Measurements from ENCODE around the gene PIEZO2. TPM values are rescaled to one million over a fixed set of nuclear protein-coding genes. Genes with fewer than 3 reads are reported as not detected.

The PIEZO2 gene
- total RNA-seq, 3 donors from 2014 or later (not counting 1 experiment from before 2014, with no cell fraction given) = not detected

DNA sequence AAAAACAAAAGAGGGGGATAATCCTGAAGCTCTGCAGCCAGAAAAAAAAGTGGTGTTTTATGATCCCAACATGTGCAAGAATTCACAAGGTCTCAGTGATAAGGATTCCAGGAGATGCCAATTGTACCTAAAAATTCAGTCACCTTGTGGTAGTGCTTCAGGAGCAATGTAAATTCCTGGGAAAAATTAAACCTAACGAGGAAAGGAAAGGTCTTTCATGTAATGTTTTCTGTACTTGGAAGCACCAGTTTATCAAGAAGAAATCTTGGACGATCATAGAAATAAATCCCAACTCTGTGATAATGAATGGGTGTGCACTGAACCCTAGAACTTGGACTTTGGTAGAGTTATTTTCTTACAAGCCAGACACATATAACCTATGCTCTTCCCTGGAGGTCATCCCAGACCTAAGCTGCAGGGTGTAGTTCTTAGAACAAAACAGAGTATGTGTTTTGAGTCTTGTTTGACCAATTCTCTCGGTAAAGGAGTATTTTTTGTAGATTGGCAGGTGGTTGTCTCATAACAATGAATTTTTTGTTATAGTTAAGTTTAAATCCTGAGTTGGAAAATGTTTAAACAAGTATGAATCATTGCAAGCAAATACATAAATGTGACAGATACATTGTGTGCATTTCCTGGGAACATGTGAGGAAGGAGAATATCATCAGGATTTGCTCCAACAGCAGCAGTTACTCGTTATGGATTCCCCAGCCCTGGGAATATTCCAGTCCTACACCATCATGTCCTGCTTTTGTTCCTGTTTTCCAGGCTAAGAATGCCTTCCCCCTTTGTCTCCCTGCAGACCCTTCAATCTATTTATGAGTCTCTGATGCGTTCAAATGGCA, 399.0 kb downstream of the PIEZO2 start:
- no peaks in the 10 kb centered on the region for H3K4me1 ChIP-seq (ENCODE audit: control insufficient read depth, insufficient read depth, low read length)
- H3K27me3 Mint-ChIP-seq (ENCODE audit: low read depth in 2 of 2) = no peaks in the 10 kb centered on the region
- H3K36me3 Mint-ChIP-seq = no peaks in the 10 kb centered on the region
- TF ChIP-seq, protein P1, sequence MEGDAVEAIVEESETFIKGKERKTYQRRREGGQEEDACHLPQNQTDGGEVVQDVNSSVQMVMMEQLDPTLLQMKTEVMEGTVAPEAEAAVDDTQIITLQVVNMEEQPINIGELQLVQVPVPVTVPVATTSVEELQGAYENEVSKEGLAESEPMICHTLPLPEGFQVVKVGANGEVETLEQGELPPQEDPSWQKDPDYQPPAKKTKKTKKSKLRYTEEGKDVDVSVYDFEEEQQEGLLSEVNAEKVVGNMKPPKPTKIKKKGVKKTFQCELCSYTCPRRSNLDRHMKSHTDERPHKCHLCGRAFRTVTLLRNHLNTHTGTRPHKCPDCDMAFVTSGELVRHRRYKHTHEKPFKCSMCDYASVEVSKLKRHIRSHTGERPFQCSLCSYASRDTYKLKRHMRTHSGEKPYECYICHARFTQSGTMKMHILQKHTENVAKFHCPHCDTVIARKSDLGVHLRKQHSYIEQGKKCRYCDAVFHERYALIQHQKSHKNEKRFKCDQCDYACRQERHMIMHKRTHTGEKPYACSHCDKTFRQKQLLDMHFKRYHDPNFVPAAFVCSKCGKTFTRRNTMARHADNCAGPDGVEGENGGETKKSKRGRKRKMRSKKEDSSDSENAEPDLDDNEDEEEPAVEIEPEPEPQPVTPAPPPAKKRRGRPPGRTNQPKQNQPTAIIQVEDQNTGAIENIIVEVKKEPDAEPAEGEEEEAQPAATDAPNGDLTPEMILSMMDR (IDR thresholded peaks at IDR 0.05) = no peak
- no peaks in the 10 kb centered on the region for H3K9me3 ChIP-seq (ENCODE audit: control insufficient read depth, insufficient read depth, low read length)
- H3K27me3 ChIP-seq (ENCODE audit: control insufficient read depth, insufficient read depth, low read length) = no peaks in the 10 kb centered on the region
- no peak overlapping the region for H3K4me3 ChIP-seq (ENCODE audit: low read length)
- no peaks in the 10 kb centered on the region for H3K9me3 Mint-ChIP-seq
- no peaks in the 10 kb centered on the region for H3K36me3 ChIP-seq (ENCODE audit: control insufficient read depth, insufficient read depth, low read length)
- no peaks in the 10 kb centered on the region for H3K4me1 Mint-ChIP-seq
- intact Hi-C loops (cut with micrococcal nuclease) = no loop called here
- no peak overlapping the region for H3K27ac ChIP-seq (ENCODE audit: low read length)
- 66% methylated on average over 5 of the region's 5 CpGs for WGBS (ENCODE audit: insufficient coverage)
- ATAC-seq = no peak
- H3K4me3 Mint-ChIP-seq = no peak overlapping the region
- DNase-seq = no peak
- H3K27ac Mint-ChIP-seq = no peak overlapping the region

DNA sequence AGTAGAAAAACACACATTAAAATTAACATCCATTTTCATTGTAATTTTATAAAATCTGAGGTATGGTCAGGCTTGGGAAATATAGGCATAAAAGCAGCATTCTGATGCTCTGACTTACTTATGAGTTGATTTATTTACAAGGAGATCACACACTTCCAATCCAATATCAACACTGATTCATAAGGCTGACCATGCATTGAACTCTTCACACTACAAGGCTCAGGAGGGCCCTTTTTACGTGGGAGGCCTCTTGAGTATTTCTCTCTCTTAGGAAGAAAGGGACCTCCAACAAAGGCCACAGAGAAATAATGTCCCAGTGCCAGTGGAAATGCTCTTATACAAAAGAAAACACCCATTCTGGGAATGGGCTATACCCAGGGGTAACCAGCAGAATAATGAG, 400.7 kb downstream of the PIEZO2 start:
- intact Hi-C loops (cut with micrococcal nuclease) = no loop called here
- no peak overlapping the region for H3K4me3 ChIP-seq (ENCODE audit: low read length)
- Mint-ChIP-seq H3K4me3 (no peak overlapping the region), H3K9me3 (no peaks in the 10 kb centered on the region), H3K27me3 (ENCODE audit: low read depth in 2 of 2) (no peaks in the 10 kb centered on the region), H3K27ac (no peak overlapping the region), H3K4me1 (no peaks in the 10 kb centered on the region), H3K36me3 (no peaks in the 10 kb centered on the region)
- no peak for DNase-seq
- ATAC-seq = no peak
- H3K27ac ChIP-seq (ENCODE audit: low read length) = no peak overlapping the region
- WGBS (ENCODE audit: insufficient coverage) = no CpG with 5 or more reads among the region's 1 CpG
- no peaks in the 10 kb centered on the region for H3K4me1 ChIP-seq (ENCODE audit: control insufficient read depth, insufficient read depth, low read length)
- H3K36me3 ChIP-seq (ENCODE audit: control insufficient read depth, insufficient read depth, low read length) = no peaks in the 10 kb centered on the region
- TF ChIP-seq, protein P1 (IDR thresholded peaks at IDR 0.05) = no peak
- H3K27me3 ChIP-seq (ENCODE audit: control insufficient read depth, insufficient read depth, low read length) = no peaks in the 10 kb centered on the region
- no peaks in the 10 kb centered on the region for H3K9me3 ChIP-seq (ENCODE audit: control insufficient read depth, insufficient read depth, low read length)

- no peaks in the 10 kb centered on the region for H3K27me3 ChIP-seq (ENCODE audit: control insufficient read depth, insufficient read depth, low read length)
- TF ChIP-seq, protein P1 (IDR thresholded peaks at IDR 0.05) = no peak
- no peak overlapping the region for H3K4me3 Mint-ChIP-seq
- intact Hi-C loops (cut with micrococcal nuclease) = no loop called here
- H3K27ac ChIP-seq (ENCODE audit: low read length) = no peak overlapping the region
- 81% methylated on average over 3 of the region's 3 CpGs for WGBS (ENCODE audit: insufficient coverage)
- H3K9me3 ChIP-seq (ENCODE audit: control insufficient read depth, insufficient read depth, low read length) = no peaks in the 10 kb centered on the region
- no peak for ATAC-seq
- H3K36me3 Mint-ChIP-seq = no peaks in the 10 kb centered on the region
- no peaks in the 10 kb centered on the region for H3K4me1 Mint-ChIP-seq
- H3K27ac Mint-ChIP-seq = no peak overlapping the region
- H3K4me3 ChIP-seq (ENCODE audit: low read length) = no peak overlapping the region
- no peaks in the 10 kb centered on the region for H3K9me3 Mint-ChIP-seq
- DNase-seq = no peak
- no peaks in the 10 kb centered on the region for H3K4me1 ChIP-seq (ENCODE audit: control insufficient read depth, insufficient read depth, low read length)
- H3K27me3 Mint-ChIP-seq (ENCODE audit: low read depth in 2 of 2) = no peaks in the 10 kb centered on the region
- H3K36me3 ChIP-seq (ENCODE audit: control insufficient read depth, insufficient read depth, low read length) = no peaks in the 10 kb centered on the region
Measured at GRCh38 chr18:10745971-10746370, 403.4 kb downstream of the PIEZO2 start.

DNA sequence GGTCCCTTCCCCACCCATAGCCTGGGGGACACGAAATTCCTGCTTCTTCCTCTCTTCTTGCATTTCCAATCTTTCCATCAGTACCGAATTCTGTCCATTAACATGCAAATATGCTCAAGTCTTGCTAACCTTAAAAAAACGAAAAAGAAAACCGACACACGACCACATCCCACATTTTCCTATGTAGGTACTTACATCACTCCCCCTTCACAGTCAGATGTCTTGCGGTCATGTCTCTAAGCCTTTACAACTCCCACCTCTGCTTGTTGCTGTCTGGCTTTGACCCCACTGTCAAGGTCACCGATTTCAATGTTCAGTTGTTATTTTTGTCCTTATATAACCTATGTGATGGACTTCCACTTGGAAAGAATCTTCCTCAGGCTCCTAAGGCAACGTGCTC, 404.1 kb downstream of the PIEZO2 start:
- H3K9me3 ChIP-seq (ENCODE audit: control insufficient read depth, insufficient read depth, low read length) = no peaks in the 10 kb centered on the region
- H3K9me3 Mint-ChIP-seq = no peaks in the 10 kb centered on the region
- no peaks in the 10 kb centered on the region for H3K27me3 Mint-ChIP-seq (ENCODE audit: low read depth in 2 of 2)
- no peaks in the 10 kb centered on the region for H3K27me3 ChIP-seq (ENCODE audit: control insufficient read depth, insufficient read depth, low read length)
- no peaks in the 10 kb centered on the region for H3K36me3 ChIP-seq (ENCODE audit: control insufficient read depth, insufficient read depth, low read length)
- no peak overlapping the region for H3K4me3 Mint-ChIP-seq
- H3K27ac ChIP-seq (ENCODE audit: low read length) = no peak overlapping the region
- H3K36me3 Mint-ChIP-seq = no peaks in the 10 kb centered on the region
- WGBS (ENCODE audit: insufficient coverage) = 84% methylated on average over 8 of the region's 8 CpGs
- H3K4me1 ChIP-seq (ENCODE audit: control insufficient read depth, insufficient read depth, low read length) = no peaks in the 10 kb centered on the region
- ATAC-seq (no peak), DNase-seq (no peak)
- TF ChIP-seq, protein P1 (IDR thresholded peaks at IDR 0.05) = no peak
- H3K4me1 Mint-ChIP-seq = no peaks in the 10 kb centered on the region
- intact Hi-C loops (cut with micrococcal nuclease) = no loop called here
- H3K4me3 ChIP-seq (ENCODE audit: low read length) = no peak overlapping the region
- no peak overlapping the region for H3K27ac Mint-ChIP-seq
